Esophagus (tissue), 2 donors: ENCODE results near the gene RNF212. TPM values are rescaled to one million over a fixed set of nuclear protein-coding genes. Genes with fewer than 3 reads are reported as not detected.
"Not testable (repeated sequence)": the region's sequence is repeated elsewhere in the genome, so short reads cannot be mapped to it uniquely, and the experiment has no call there.

ENCODE experiments used
- H3K27ac ChIP-seq, 2 donors: one replicate each; pipeline ENCODE4 v1.5.1; 2013; ENCODE audit warnings: low read depth in 2 of 2, mild to moderate bottlenecking in 2 of 2, inconsistent platforms in 1 of 2, low read length in 1 of 2, moderate library complexity in 1 of 2
- H3K27me3 ChIP-seq, 2 donors: one replicate each; pipeline ENCODE4 v1.6.1; 2013; ENCODE audit warnings: low read length in 2 of 2, control low read depth in 1 of 2, mild to moderate bottlenecking in 1 of 2; ENCODE audit not compliant: insufficient read depth in 2 of 2, control insufficient read depth in 1 of 2
- H3K36me3 ChIP-seq, 2 donors: one replicate each; pipeline ENCODE4 v1.6.1; 2013; ENCODE audit warnings: low read length in 1 of 2; ENCODE audit not compliant: control insufficient read depth in 2 of 2, insufficient read depth in 2 of 2
- H3K4me1 ChIP-seq, 2 donors: one replicate each; pipeline ENCODE4 v1.6.1; 2013; ENCODE audit warnings: low read length in 1 of 2; ENCODE audit not compliant: control insufficient read depth in 2 of 2, insufficient read depth in 2 of 2
- H3K4me3 ChIP-seq, 2 donors: one replicate each; pipeline ENCODE4 v1.5.1; 2013; ENCODE audit warnings: low read length in 2 of 2, mild to moderate bottlenecking in 2 of 2, low read depth in 1 of 2, moderate library complexity in 1 of 2
- H3K9me3 ChIP-seq, 2 donors: one replicate each; pipeline ENCODE4 v1.6.1; 2013; ENCODE audit warnings: mild to moderate bottlenecking in 2 of 2, low read depth in 1 of 2, low read length in 1 of 2, moderate library complexity in 1 of 2; ENCODE audit not compliant: control insufficient read depth in 2 of 2, insufficient read depth in 1 of 2
- WGBS, 2 donors: extraction: QIAGEN DNeasy Blood & Tissue Kit; methylation state at CpG; one replicate each; pipeline ENCODE4 v1.1.7; 2013; 5-methylcytosine and 5-hydroxymethylcytosine counted together
- polyA plus RNA-seq, 2 donors: library from polyadenylated mRNA; stranded (reverse); fragments of 200-250 nt; gene quantifications; one replicate each; pipeline ENCODE4 v1.2.3, GENCODE V29; 2013
- donor health status: healthy with polysubstance abuse.
- donor health status: Bipolar disorder and iron deficiency.

Gene RNF212
- polyA plus RNA-seq, 2 donors = 1.2 to 1.7 TPM

DNA sequence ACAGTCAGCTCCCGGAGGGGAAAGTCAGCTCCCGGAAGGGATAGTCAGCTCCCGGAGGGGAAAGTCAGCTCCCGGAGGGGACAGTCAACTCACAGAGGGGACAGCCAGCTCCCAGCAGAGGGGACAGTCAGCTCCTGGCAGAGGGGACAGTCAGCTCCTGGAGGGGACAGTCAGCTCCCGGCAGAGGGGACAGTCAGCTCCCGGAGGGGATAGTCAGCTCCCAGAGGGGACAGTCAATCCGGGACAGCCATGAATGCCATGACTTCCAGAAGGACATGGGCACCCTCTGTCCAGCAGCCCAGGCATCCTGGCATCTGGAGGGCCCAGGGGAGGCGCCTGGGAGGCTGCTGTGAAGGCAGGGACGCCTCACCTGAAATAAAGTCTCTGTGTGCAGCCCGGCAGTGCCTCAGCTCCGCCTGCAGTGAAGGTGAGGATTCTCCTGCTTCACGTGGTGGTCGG is 58.1 kb downstream of the RNF212 start:
- WGBS, 2 donors = 44 to 48% methylated on average over 13 of the region's 13 CpGs
- H3K36me3 ChIP-seq, H3K9me3 ChIP-seq, H3K4me3 ChIP-seq, H3K27me3 ChIP-seq, H3K4me1 ChIP-seq, H3K27ac ChIP-seq: not testable (repeated sequence)

DNA sequence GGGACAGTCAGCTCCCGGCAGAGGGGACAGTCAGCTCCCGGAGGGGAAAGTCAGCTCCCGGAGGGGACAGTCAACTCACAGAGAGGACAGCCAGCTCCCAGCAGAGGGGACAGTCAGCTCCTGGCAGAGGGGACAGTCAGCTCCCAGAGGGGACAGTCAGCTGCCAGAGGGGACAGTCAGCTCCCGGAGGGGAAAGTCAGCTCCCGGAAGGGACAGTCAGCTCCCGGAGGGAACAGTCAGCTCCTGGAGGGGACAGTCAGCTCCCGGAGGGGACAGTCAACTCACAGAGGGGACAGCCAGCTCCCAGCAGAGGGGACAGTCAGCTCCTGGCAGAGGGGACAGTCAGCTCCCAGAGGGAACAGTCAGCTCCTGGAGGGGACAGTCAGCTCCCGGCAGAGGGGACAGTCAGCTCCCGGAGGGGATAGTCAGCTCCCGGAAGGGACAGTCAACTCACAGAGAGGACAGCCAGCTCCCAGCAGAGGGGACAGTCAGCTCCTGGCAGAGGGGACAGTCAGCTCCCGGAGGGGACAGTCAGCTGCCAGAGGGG is 58.6 kb downstream of the RNF212 start:
- H3K36me3 ChIP-seq, H3K27ac ChIP-seq, H3K4me3 ChIP-seq, H3K27me3 ChIP-seq, H3K4me1 ChIP-seq, H3K9me3 ChIP-seq: not testable (repeated sequence)
- 45 to 50% methylated on average over 2 to 8 of the region's 11 CpGs for WGBS, 2 donors

DNA sequence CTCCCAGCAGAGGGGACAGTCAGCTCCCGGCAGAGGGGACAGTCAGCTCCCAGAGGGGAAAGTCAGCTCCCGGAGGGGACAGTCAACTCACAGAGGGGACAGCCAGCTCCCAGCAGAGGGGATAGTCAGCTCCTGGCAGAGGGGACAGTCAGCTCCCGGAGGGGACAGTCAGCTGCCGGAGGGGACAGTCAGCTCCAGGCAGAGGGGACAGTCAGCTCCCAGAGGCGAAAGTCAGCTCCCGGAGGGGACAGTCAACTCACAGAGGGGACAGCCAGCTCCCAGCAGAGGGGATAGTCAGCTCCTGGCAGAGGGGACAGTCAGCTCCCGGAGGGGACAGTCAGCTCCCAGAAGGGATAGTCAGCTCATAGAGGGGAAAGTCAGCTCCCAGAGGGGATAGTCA is 59.5 kb downstream of the RNF212 start:
- not testable (repeated sequence) for H3K36me3 ChIP-seq, H3K27me3 ChIP-seq, H3K4me3 ChIP-seq, H3K9me3 ChIP-seq, H3K4me1 ChIP-seq, H3K27ac ChIP-seq
- WGBS, 2 donors = 63 to 74% methylated on average over 6 to 7 of the region's 7 CpGs

DNA sequence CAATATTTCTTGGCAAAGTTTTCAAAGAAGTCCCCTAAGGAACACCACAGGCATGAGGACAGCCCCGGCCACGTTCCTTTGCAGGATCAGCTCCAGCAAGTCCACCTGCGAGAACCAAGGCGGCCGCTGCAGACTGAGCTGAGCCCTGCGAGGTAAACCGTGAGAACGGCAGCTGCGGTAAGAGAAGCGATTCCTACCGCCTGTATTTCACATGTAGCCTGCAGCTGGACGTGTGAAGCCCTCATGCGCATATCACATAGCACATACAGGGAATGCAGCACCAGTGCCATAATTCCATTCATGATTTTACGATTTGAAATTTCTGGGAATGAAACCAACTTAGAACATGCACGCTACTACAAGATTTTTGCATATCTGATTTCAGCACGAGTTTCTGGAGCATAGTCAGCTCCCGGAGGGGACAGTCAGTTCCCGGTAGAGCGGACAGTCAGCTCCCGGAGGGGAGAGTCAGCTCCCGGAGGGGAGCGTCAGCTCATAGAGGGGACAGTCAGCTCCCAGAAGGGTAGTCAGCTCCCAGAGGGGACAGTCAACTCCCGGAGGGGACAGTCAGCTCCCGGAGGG is 60.2 kb downstream of the RNF212 start:
- Histone ChIP-seq H3K27me3 (no peaks in the 10 kb centered on the region), H3K27ac (no peak overlapping the region), H3K36me3 (no peaks in the 10 kb centered on the region), H3K4me3 (no peak overlapping the region), H3K4me1 (peaks cover 0 to 9% of the 10 kb centered on the region in 2 donors), H3K9me3 (peaks cover 2 to 6% of the 10 kb centered on the region in 2 donors)
- 27 to 37% methylated on average over 24 of the region's 24 CpGs for WGBS, 2 donors

DNA sequence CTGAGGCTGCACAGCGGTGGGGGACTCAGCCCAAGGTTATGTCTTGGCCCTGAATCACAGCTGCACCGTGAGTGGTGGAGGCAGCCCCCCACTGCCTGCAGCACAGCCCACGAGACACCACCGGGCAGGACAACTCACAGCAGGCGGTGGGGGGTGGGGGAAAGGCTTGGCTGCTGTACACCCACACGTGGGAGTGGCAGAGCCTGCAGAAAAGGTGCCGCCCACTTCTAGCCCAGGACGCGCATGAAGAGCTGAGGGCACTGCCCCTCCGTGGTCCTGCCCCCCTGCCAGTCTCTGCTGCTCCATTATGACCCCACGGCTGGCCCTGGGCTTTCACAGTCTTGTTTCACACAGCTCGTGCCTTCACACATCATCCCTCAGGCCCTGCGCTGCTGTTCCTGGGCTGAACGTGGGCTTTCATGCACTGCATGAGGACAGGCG is 61.1 kb downstream of the RNF212 start:
- 53 to 72% methylated on average over 15 of the region's 15 CpGs for WGBS, 2 donors
- H3K27me3 ChIP-seq = no peaks in the 10 kb centered on the region

DNA sequence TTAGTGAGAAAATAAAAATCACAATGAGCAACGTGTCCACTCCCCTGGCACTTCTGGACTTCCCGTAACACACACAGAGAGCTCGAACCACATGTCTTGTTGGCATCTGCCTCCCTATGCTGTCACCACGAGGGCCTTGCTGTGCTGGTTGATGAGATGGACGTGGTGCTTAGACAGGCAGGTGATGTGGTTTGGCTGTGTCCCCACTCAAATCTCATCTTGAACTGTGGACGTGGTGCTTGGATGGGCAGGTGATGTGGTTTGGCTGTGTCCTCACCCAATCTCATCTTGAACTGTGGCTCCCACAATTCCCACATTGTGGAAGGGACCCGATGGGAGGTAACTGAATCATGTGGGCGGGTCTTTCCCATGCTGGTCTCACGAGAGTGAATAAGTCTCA is 61.9 kb downstream of the RNF212 start:
- Histone ChIP-seq H3K27me3 (no peaks in the 10 kb centered on the region), H3K4me1 (peaks cover 2 to 16% of the 10 kb centered on the region in 2 donors), H3K9me3 (peaks cover 5 to 9% of the 10 kb centered on the region in 2 donors), H3K36me3 (no peaks in the 10 kb centered on the region), H3K27ac (no peak overlapping the region), H3K4me3 (no peak overlapping the region)
- 71 to 75% methylated on average over 9 of the region's 9 CpGs for WGBS, 2 donors

More for the DNA sequence above, 61.1 kb downstream of the RNF212 start:
- peaks cover 0 to 12% of the 10 kb centered on the region in 2 donors for H3K4me1 ChIP-seq
- H3K9me3 ChIP-seq = peaks cover 2 to 6% of the 10 kb centered on the region in 2 donors
- H3K36me3 ChIP-seq = no peaks in the 10 kb centered on the region
- H3K27ac ChIP-seq = no peak overlapping the region
- H3K4me3 ChIP-seq = no peak overlapping the region

DNA sequence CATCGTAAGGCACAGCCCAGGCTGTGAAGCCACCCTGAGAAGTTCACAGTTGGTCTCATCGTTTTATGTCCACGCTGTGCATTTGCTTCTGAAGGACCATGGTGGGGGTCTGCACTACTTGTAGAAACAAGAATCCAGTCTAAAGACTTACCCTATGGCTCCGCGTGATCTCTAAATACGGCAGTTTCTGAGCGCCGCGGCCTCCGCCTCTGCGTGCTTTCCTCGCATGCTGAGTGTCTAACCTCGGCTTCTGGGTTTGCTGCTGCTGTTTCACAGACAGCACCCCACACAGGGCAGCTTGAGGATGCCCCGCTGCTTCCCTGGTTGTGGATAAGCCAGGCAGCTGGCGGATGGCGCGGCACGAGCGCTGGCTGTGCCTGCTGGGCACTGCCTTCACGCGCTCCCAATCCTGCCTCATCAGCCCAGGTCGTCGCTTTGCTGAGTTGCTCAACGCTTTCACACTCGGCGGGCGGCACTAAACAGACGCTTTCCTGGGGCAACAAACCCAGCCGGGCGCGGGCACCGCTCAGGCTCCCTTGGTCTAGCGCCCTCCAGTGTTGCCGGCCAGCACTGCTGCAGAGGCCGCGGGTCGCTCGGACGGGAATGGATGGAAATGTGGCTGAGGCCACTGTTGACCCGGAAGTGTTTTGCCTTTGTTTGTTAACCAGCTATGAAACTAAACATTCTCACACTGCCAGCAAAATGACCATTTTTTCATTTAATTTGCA is 62.7 kb downstream of the RNF212 start:
- Histone ChIP-seq H3K4me1 (peaks cover 2 to 16% of the 10 kb centered on the region in 2 donors), H3K4me3 (no peak overlapping the region), H3K27me3 (no peaks in the 10 kb centered on the region), H3K27ac (no peak overlapping the region), H3K36me3 (no peaks in the 10 kb centered on the region), H3K9me3 (peaks cover 3 to 9% of the 10 kb centered on the region in 2 donors)
- 68 to 73% methylated on average over 40 of the region's 40 CpGs for WGBS, 2 donors

DNA sequence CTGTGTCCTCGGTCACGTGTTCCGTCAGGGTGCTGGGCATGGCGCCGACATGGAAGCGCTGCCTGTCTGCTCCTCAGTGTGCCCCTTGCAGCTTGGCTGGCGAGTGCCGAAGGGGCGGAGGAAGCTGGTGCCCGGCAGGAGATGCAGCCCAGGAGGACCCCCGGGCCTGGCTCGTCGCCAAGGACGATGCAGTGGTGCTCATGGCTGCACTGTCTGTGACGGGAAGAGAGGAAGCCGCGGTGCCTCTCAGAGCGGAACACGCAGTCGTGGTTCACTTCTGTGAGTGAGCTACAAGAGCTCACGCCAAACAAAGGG is 63.8 kb downstream of the RNF212 start:
- peaks cover 3 to 9% of the 10 kb centered on the region in 2 donors for H3K9me3 ChIP-seq
- no peak overlapping the region for H3K4me3 ChIP-seq
- WGBS, 2 donors = 80 to 83% methylated on average over 21 of the region's 21 CpGs
- peaks cover 2 to 12% of the 10 kb centered on the region in 2 donors for H3K4me1 ChIP-seq
- no peak overlapping the region for H3K27ac ChIP-seq
- no peaks in the 10 kb centered on the region for H3K27me3 ChIP-seq
- H3K36me3 ChIP-seq = no peaks in the 10 kb centered on the region

DNA sequence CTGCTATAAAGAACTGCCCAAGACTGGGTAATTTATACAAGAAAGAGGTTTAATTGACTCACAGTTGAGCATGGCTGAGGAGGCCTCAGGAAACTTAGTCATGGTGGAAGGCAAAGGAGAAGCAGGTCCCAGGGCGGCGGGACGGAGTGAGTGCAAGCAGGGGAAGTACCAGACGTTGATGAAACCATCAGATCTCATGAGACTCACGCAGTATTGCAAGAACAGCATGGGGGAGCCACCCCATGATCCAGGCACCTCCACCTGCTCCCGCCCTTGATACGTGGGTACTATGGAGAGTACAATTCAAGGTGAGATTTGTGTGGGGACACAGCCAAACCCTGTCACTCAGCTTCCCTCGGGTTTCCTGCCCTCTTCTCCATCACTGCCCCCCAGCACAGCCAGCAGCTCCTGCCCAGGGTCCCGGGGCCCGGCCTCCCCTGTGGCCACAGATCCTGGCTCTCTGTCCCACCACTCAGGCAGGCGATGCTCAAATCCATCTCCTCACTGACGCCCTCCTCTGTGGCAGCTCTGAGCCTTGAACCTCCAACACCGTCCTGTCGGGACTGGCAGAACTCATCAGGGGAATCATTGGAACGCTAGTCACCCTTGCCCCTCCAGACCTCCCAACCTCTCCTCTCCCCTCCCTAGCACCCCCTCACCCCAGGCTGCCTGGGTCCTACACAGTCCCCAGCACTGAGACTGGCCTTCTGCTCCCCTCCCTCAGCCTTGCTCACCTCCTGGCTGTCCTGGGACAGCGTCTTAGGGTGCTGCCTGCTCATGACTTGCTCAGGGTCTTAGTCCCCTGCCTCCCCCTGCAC is 64.4 kb downstream of the RNF212 start:
- no peaks in the 10 kb centered on the region for H3K36me3 ChIP-seq
- 84 to 87% methylated on average over 16 of the region's 16 CpGs for WGBS, 2 donors
- no peaks in the 10 kb centered on the region for H3K27me3 ChIP-seq
- H3K9me3 ChIP-seq = peaks cover 3 to 9% of the 10 kb centered on the region in 2 donors
- H3K4me3 ChIP-seq = no peak overlapping the region
- H3K27ac ChIP-seq = no peak overlapping the region
- peaks cover 2 to 12% of the 10 kb centered on the region in 2 donors for H3K4me1 ChIP-seq
